Naive thymus-derived CD4-positive, alpha-beta T cell (primary cell): Measurements from ENCODE around the gene CRAMP1. TPM values are rescaled to one million over a fixed set of nuclear protein-coding genes. Genes with fewer than 3 reads are reported as not detected.

Experiments
- ATAC-seq: fragments of 150-1000 bp; cut with Tn5 transposase; 2 replicates; pipeline ENCODE4 v1.10.0; 2021; ENCODE audit warnings: mild to moderate bottlenecking, moderate library complexity
- CTCF ChIA-PET: fragments of 350-600 bp; sonication (Branson Sonifier 250); formaldehyde crosslinking; loops from one replicate; lab custom pipeline; 2021; ENCODE audit warnings: antibody characterized with exemption; lab: Charles Lee
- POLR2A ChIA-PET: fragments of 350-600 bp; sonication (Branson Sonifier 250); formaldehyde crosslinking; loops from one replicate; lab custom pipeline; 2021; ENCODE audit warnings: antibody characterized with exemption, inconsistent platforms; lab: Charles Lee
- DNase-seq, 9 donors: peaks; one replicate each; pipeline versions ENCODE4 v3.0.0 to v3.0.0-alpha.2; 2020 to 2022; ENCODE audit warnings: mixed read lengths in 1 of 9
- H3K27ac ChIP-seq: one replicate; pipeline ENCODE4 v1.7.0; 2013; ENCODE audit warnings: mild to moderate bottlenecking, low read depth, low read length, moderate library complexity
- H3K27me3 ChIP-seq, 2 donors: one replicate each; pipeline ENCODE4 v1.7.0; 2013; ENCODE audit warnings: low read length in 2 of 2, mild to moderate bottlenecking in 2 of 2, moderate library complexity in 2 of 2; ENCODE audit not compliant: control insufficient read depth in 2 of 2, insufficient read depth in 2 of 2
- H3K36me3 ChIP-seq, 3 experiments: 1 replicate in 2 of 3; 2 replicates in 1 of 3; pipeline ENCODE4 v1.7.0; 2013; ENCODE audit warnings: low read length in 3 of 3, mild to moderate bottlenecking in 3 of 3, moderate library complexity in 1 of 3; ENCODE audit not compliant: insufficient read depth in 3 of 3, control insufficient read depth in 2 of 3
- H3K4me1 ChIP-seq, 2 donors: one replicate each; pipeline ENCODE4 v1.7.0; 2013; ENCODE audit warnings: low read length in 2 of 2, mild to moderate bottlenecking in 2 of 2, moderate library complexity in 1 of 2; ENCODE audit not compliant: control insufficient read depth in 2 of 2, insufficient read depth in 2 of 2
- H3K4me3 ChIP-seq: 2 replicates; pipeline ENCODE4 v1.7.0; 2013; ENCODE audit warnings: mild to moderate bottlenecking, low read length
- H3K9me3 ChIP-seq, 3 experiments: 1 replicate in 2 of 3; 2 replicates in 1 of 3; pipeline ENCODE4 v1.7.0; 2013; ENCODE audit warnings: low read length in 3 of 3; ENCODE audit not compliant: control insufficient read depth in 2 of 3
- H3K27ac Mint-ChIP-seq, 9 donors: one replicate each; pipeline ENCODE4 v1.8.0; 2020 to 2022; ENCODE audit warnings: mixed read lengths in 9 of 9, mild to moderate bottlenecking in 8 of 9, moderate library complexity in 5 of 9, inconsistent platforms in 2 of 9
- H3K27me3 Mint-ChIP-seq, 5 donors: one replicate each; pipeline ENCODE4 v1.8.0; 2021 to 2022; ENCODE audit warnings: mixed read lengths in 5 of 5, mild to moderate bottlenecking in 1 of 5
- H3K36me3 Mint-ChIP-seq, 5 donors: one replicate each; pipeline ENCODE4 v1.8.0; 2020 to 2022; ENCODE audit warnings: mixed read lengths in 5 of 5, mild to moderate bottlenecking in 3 of 5, inconsistent platforms in 1 of 5
- H3K4me1 Mint-ChIP-seq, 7 donors: one replicate each; pipeline ENCODE4 v1.8.0; 2020 to 2022; ENCODE audit warnings: mixed read lengths in 7 of 7, mild to moderate bottlenecking in 3 of 7, inconsistent platforms in 1 of 7
- H3K4me3 Mint-ChIP-seq, 10 donors: one replicate each; pipeline ENCODE4 v1.8.0; 2020 to 2022; ENCODE audit warnings: mild to moderate bottlenecking in 10 of 10, mixed read lengths in 10 of 10, moderate library complexity in 6 of 10, inconsistent platforms in 2 of 10
- H3K9me3 Mint-ChIP-seq, 11 donors: one replicate each; pipeline ENCODE4 v1.8.0; 2020 to 2022; ENCODE audit warnings: mixed read lengths in 11 of 11, mild to moderate bottlenecking in 4 of 11, inconsistent platforms in 1 of 11, moderate library complexity in 1 of 11
- intact Hi-C, 2 donors: fragments of 100-400 bp; cut with micrococcal nuclease; formaldehyde crosslinking; loops; one replicate each; pipeline ENCODE4 v1.15.1; 2023
- polyA plus RNA-seq, 2 donors: library from polyadenylated mRNA; unstranded; fragments of 300-500 nt; fragmentation: Illumina TruSeq; gene quantifications; one replicate each; pipeline ENCODE4 v1.2.3, GENCODE V29; 2021
- total RNA-seq, 6 experiments: library from RNA in 5 of 6; stranded (reverse) in 5 of 6; gene quantifications; 1 replicate in 5 of 6; 2 replicates in 1 of 6; pipeline ENCODE4 v1.2.3 and lab custom pipeline; 2021 to 2026

The CRAMP1 gene
- total and polyA plus RNA-seq, 7 experiments from 2014 or later: 2.1 to 33.2 (median 31.2) TPM

DNA sequence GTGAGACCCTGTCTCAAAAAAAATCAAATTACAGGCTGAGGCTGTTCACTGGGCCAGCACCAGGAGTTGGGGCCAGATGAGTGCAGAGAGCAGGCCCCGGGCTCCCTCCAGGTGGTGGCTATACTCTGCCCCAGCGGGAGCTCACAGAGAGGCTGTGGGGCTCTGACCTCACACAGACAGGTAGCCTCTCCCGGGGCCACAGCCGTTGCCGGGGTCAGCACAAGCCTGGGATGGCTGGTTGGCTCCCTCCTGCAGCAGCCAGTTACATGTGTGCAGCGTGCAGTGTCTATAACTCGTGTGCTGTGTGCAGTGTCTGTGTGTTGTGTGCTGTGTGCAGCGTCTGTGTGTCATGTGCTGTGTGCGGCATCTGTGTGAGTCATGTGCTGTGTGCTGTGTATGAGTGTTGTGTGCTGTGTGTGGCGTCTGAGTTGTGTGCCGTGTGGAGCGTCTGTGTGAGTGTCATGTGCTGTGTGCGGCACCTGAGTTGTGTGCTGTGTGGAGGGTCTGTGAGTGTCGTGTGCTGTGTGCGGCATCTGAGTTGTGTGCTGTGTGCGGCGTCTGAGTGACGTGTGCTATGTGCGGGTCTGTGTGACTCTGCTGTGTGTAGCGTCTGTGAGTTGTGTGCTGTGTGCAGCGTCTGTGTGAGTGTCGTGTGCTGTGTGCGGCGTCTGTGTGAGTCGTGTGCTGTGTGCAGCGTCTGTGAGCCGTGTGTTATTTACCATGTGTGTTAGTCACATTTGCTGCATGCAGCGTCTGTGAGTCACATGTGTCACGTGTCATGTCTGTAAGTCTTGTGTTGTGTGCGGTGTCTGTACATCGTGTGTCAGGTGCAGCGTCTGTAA lies 114.7 kb downstream of the CRAMP1 start:
- no peak for ATAC-seq
- Mint-ChIP-seq H3K36me3 (peaks cover 6 to 15% (median 9%) of the 10 kb centered on the region in 5 donors), H3K27ac (peak overlapping the region in 5 of 9 donors; percentile 2 to 78 (median 35)), H3K27me3 (no peaks in the 10 kb centered on the region), H3K4me1 (peaks cover 16 to 27% (median 24%) of the 10 kb centered on the region in 7 donors), H3K9me3 (no peaks in the 10 kb centered on the region), H3K4me3 (no peak overlapping the region)
- Histone ChIP-seq H3K4me1 (peaks cover 16 to 18% of the 10 kb centered on the region in 2 donors), H3K4me3 (no peak overlapping the region), H3K9me3 (no peaks in the 10 kb centered on the region), H3K36me3 (peaks cover 0 to 63% (median 11%) of the 10 kb centered on the region in 3 experiments), H3K27ac (no peak overlapping the region), H3K27me3 (no peaks in the 10 kb centered on the region)
- CTCF ChIA-PET: no interaction called here
- POLR2A ChIA-PET: interaction anchor here (1.0 kb wide), 1 partner anchor 46 kb away, joined by 3 read pairs; the partner anchor contains the start of genes EME2 and MRPS34
- no peak for DNase-seq
- intact Hi-C loops: no loop called here

Other genes starting within 250 kb of the CRAMP1 start
- 100 to 1,000 TPM in 2 of 5 experiments, 10 to 100 TPM in 3; 42.9 to 152 (median 98.5) TPM for gene UNKL, start 197.7 kb upstream of the CRAMP1 start, total RNA-seq
- 10 to 100 TPM in 1 of 2 donors, 1 to 10 TPM in 1; 4.0 to 10.6 TPM for gene UNKL, start 197.7 kb upstream of the CRAMP1 start, polyA plus RNA-seq
- 10 to 100 TPM in 2 of 5 experiments, 1 to 10 TPM in 3; 7.8 to 11.9 (median 9.7) TPM for gene UQCC4, start 191.6 kb upstream of the CRAMP1 start, total RNA-seq
- 10 to 100 TPM; 37.3 to 45.2 TPM for gene UQCC4, start 191.6 kb upstream of the CRAMP1 start, polyA plus RNA-seq
- 1 to 10 TPM in 2 of 5 experiments, under 1 TPM in 2, not detected in 1; 0.77 to 3.4 (median 1.7) TPM for gene PERCC1, start 181.3 kb upstream of the CRAMP1 start, total RNA-seq
- not detected for gene PERCC1, start 181.3 kb upstream of the CRAMP1 start, polyA plus RNA-seq
- 10 to 100 TPM in 2 of 5 experiments, 1 to 10 TPM in 3; 3.6 to 19.1 (median 8.9) TPM for gene CCDC154, start 167.8 kb upstream of the CRAMP1 start, total RNA-seq
- not detected for gene CCDC154, start 167.8 kb upstream of the CRAMP1 start, polyA plus RNA-seq
- gene CLCN7, start 137.3 kb upstream of the CRAMP1 start, total RNA-seq: 100 to 1,000 TPM in 4 of 5 experiments, 10 to 100 TPM in 1; 74.8 to 140 (median 115) TPM
- gene CLCN7, start 137.3 kb upstream of the CRAMP1 start, polyA plus RNA-seq: 10 to 100 TPM; 17.0 to 35.1 TPM
- under 1 TPM in 2 of 5 experiments, not detected in 3; 0.24 to 0.64 TPM for gene PTX4, start 123.4 kb upstream of the CRAMP1 start, total RNA-seq
- not detected for gene PTX4, start 123.4 kb upstream of the CRAMP1 start, polyA plus RNA-seq
- gene TELO2, start 119.0 kb upstream of the CRAMP1 start, total RNA-seq: 10 to 100 TPM; 46.9 to 58.9 (median 50.3) TPM
- 10 to 100 TPM; 10.5 to 18.7 TPM for gene TELO2, start 119.0 kb upstream of the CRAMP1 start, polyA plus RNA-seq
- gene TMEM204, start 78.7 kb upstream of the CRAMP1 start, total RNA-seq: 100 to 1,000 TPM in 2 of 5 experiments, 10 to 100 TPM in 3; 26.3 to 162 (median 47.5) TPM
- gene TMEM204, start 78.7 kb upstream of the CRAMP1 start, polyA plus RNA-seq: 100 to 1,000 TPM; 152 to 186 TPM
- 10 to 100 TPM in 1 of 5 experiments, 1 to 10 TPM in 4; 7.3 to 10.6 (median 8.1) TPM for gene IFT140, start 288 bp upstream of the CRAMP1 start, total RNA-seq
- gene IFT140, start 288 bp upstream of the CRAMP1 start, polyA plus RNA-seq: 10 to 100 TPM in 1 of 2 donors, 1 to 10 TPM in 1; 8.9 to 13.5 TPM
- gene JPT2, start 65.9 kb downstream of the CRAMP1 start, total RNA-seq: 10 to 100 TPM; 12.6 to 67.2 (median 36.4) TPM
- gene JPT2, start 65.9 kb downstream of the CRAMP1 start, polyA plus RNA-seq: 10 to 100 TPM; 13.0 to 17.5 TPM
- gene MAPK8IP3, start 93.8 kb downstream of the CRAMP1 start, total RNA-seq: 100 to 1,000 TPM; 112 to 299 (median 272) TPM
- 1 to 10 TPM; 1.7 to 3.2 TPM for gene MAPK8IP3, start 93.8 kb downstream of the CRAMP1 start, polyA plus RNA-seq
- gene NME3, start 159.2 kb downstream of the CRAMP1 start, total RNA-seq: 10 to 100 TPM; 49.4 to 81.5 (median 58.2) TPM
- gene NME3, start 159.2 kb downstream of the CRAMP1 start, polyA plus RNA-seq: 10 to 100 TPM; 70.6 to 71.9 TPM
- 10 to 100 TPM; 32.2 to 47.5 (median 36.8) TPM for gene EME2, start 160.4 kb downstream of the CRAMP1 start, total RNA-seq
- 1 to 10 TPM in 1 of 2 donors, under 1 TPM in 1; 0.59 to 3.8 TPM for gene EME2, start 160.4 kb downstream of the CRAMP1 start, polyA plus RNA-seq
- gene MRPS34, start 160.8 kb downstream of the CRAMP1 start, total RNA-seq: 100 to 1,000 TPM in 1 of 5 experiments, 10 to 100 TPM in 4; 41.6 to 115 (median 49.5) TPM
- 100 to 1,000 TPM; 124 to 162 TPM for gene MRPS34, start 160.8 kb downstream of the CRAMP1 start, polyA plus RNA-seq
- gene SPSB3, start 170.2 kb downstream of the CRAMP1 start, total RNA-seq: 100 to 1,000 TPM in 2 of 5 experiments, 10 to 100 TPM in 3; 38.2 to 127 (median 72.3) TPM
- gene SPSB3, start 170.2 kb downstream of the CRAMP1 start, polyA plus RNA-seq: 10 to 100 TPM; 38.7 to 58.9 TPM
- 10 to 100 TPM; 39.3 to 60.2 (median 48.6) TPM for gene NUBP2, start 170.6 kb downstream of the CRAMP1 start, total RNA-seq
- 10 to 100 TPM; 96.7 to 98.9 TPM for gene NUBP2, start 170.6 kb downstream of the CRAMP1 start, polyA plus RNA-seq
- 1 to 10 TPM in 3 of 5 experiments, under 1 TPM in 2; 0.19 to 1.5 (median 1.1) TPM for gene IGFALS, start 181.3 kb downstream of the CRAMP1 start, total RNA-seq
- under 1 TPM in 1 of 2 donors, not detected in 1; 0.40 TPM for gene IGFALS, start 181.3 kb downstream of the CRAMP1 start, polyA plus RNA-seq
- gene HAGH, start 214.5 kb downstream of the CRAMP1 start, total RNA-seq: 10 to 100 TPM; 46.2 to 72.9 (median 48.9) TPM
- 10 to 100 TPM; 39.4 to 62.4 TPM for gene HAGH, start 214.5 kb downstream of the CRAMP1 start, polyA plus RNA-seq
- 10 to 100 TPM in 1 of 5 experiments, 1 to 10 TPM in 4; 7.8 to 12.9 (median 9.7) TPM for gene FAHD1, start 214.8 kb downstream of the CRAMP1 start, total RNA-seq
- 10 to 100 TPM; 27.5 to 28.6 TPM for gene FAHD1, start 214.8 kb downstream of the CRAMP1 start, polyA plus RNA-seq